ENCODE data around the gene FBXL7. TPM values are rescaled to one million over a fixed set of nuclear protein-coding genes. Genes with fewer than 3 reads are reported as not detected.

The FBXL7 gene
- total and polyA plus RNA-seq, 2 of the 8 experiments (the other 6 are each of a cell fraction or from before 2014, with no cell fraction given) = 17.7 to 17.8 TPM

- Histone ChIP-seq H3K4ac (replicated peaks; ENCODE audit: insufficient read length, low read depth, low read length) (no peak overlapping the region), H3K9ac (replicated peaks in 1 of 4; ENCODE audit: extremely low read depth in 1 of 4, low read depth in 3 of 4, low read length in 3 of 4) (no peak overlapping the region), H3K18ac (ENCODE audit: extremely low read depth, low read length) (no peak overlapping the region), H3K4me1 (replicated peaks in 1 of 4; ENCODE audit: control insufficient read depth in 3 of 4, insufficient read depth in 4 of 4, low read length in 3 of 4) (peaks cover 0 to 9% (median 7%) of the 10 kb centered on the region in 4 experiments; a peak in 2 of 7 replicates), H4K20me1 (replicated peaks in 1 of 2; ENCODE audit: control insufficient read depth in 1 of 2, insufficient read depth in 2 of 2, low read length in 2 of 2) (no peaks in the 10 kb centered on the region), H3K36me3 (ENCODE audit: control insufficient read depth in 2 of 4, insufficient read depth in 4 of 4, low read length in 3 of 4) (no peaks in the 10 kb centered on the region), H3K14ac (ENCODE audit: insufficient read length) (no peak overlapping the region), H4K5ac (ENCODE audit: insufficient read length, low read depth, low read length) (no peak overlapping the region), H2BK15ac (ENCODE audit: low read length) (no peak overlapping the region), H3K23me2 (ENCODE audit: low read depth, low read length) (no peaks in the 10 kb centered on the region), H2BK5ac (ENCODE audit: low read depth, low read length) (no peak overlapping the region), H2AK5ac (ENCODE audit: low read depth, low read length) (no peak overlapping the region), H3K79me2 (ENCODE audit: control insufficient read depth in 1 of 2, insufficient read depth in 2 of 2, low read length in 2 of 2) (0 out of 4 replicates have a peak, but pooled peaks cover 0 to 5% of the 10 kb centered on the region in 2 experiments), H2AFZ (ENCODE audit: low read length) (no peak overlapping the region), H4K8ac (ENCODE audit: extremely low read depth, insufficient read depth, low read length) (no peak overlapping the region), H2BK12ac (ENCODE audit: low read depth, low read length) (no peak overlapping the region), H3K27me3 (replicated peaks in 1 of 4; ENCODE audit: control insufficient read depth in 3 of 4, extremely low read depth in 1 of 4, insufficient read depth in 3 of 4, low read length in 3 of 4) (no peaks in the 10 kb centered on the region), H2BK20ac (ENCODE audit: low read length) (peak overlapping the region; percentile 76), H3K4me3 (ENCODE audit: extremely low read depth in 1 of 4, insufficient read depth in 2 of 4, low read depth in 3 of 4, low read length in 4 of 4) (no peak overlapping the region), H3K9me3 (ENCODE audit: insufficient read depth in 2 of 2, low read depth in 1 of 2, low read length in 1 of 2) (no peaks in the 10 kb centered on the region), H3K56ac (replicated peaks; ENCODE audit: insufficient read length, low read depth, low read length) (no peak overlapping the region), H3K79me1 (ENCODE audit: low read depth, low read length) (no peaks in the 10 kb centered on the region; the same call in 1 of the 2 replicates), H2BK120ac (replicated peaks; ENCODE audit: low read depth, low read length) (no peak overlapping the region), H3K23ac (ENCODE audit: insufficient read length) (no peak overlapping the region), H3K4me2 (ENCODE audit: insufficient read depth in 1 of 2, low read depth in 2 of 2, low read length in 2 of 2) (no peak overlapping the region), H4K91ac (replicated peaks; ENCODE audit: insufficient read length, low read length) (no peak overlapping the region), H3K27ac (ENCODE audit: low read depth, low read length) (no peak overlapping the region)
- FAIRE-seq = no peak
- ChIA-PET CTCF (ENCODE audit: partially characterized antibody) (interaction anchor here (0.6 to 1.2 kb wide), 2 partner anchors 32 to 97 kb away, joined by 3 to 4 read pairs; no protein-coding TSS in a partner anchor), POLR2A (ENCODE audit: partially characterized antibody) (no interaction called here)
- 83% methylated on average over 8 of the region's 8 CpGs; no CpG with 5 or more reads in 1 of the 2 experiments for WGBS, 2 experiments (ENCODE audit: extremely low coverage in 1 of 2, insufficient coverage in 1 of 2, insufficient read length in 1 of 2, insufficient replicate concordance in 2 of 2, low coverage in 1 of 2, low lambda C conversion rate in 2 of 2, missing lambda C conversion rate in 1 of 2)
- no peak for DNase-seq (ENCODE audit: low read depth in 1 of 2, low spot score in 2 of 2)
- TF ChIP-seq RNF2 (IDR thresholded peaks at IDR 0.05; ENCODE audit: borderline replicate concordance, low read depth, low read length, missing control alignments, poor library complexity, severe bottlenecking) (no peak), HDAC6 (IDR thresholded peaks at IDR 0.05; ENCODE audit: low read depth, low read length) (no peak), CTCF (IDR thresholded peaks at IDR 0.05; ENCODE audit: control extremely low read depth in 1 of 3, insufficient read depth in 1 of 3, low read depth in 1 of 3, low read length in 3 of 3) (no peak), KDM1A (IDR thresholded peaks at IDR 0.05; ENCODE audit: borderline replicate concordance, low read length) (no peak), SAP30 (IDR thresholded peaks at IDR 0.05; ENCODE audit: insufficient read depth, insufficient replicate concordance, low read length) (no peak), EGR1 (IDR thresholded peaks at IDR 0.05; ENCODE audit: borderline replicate concordance, low read depth, low read length) (no peak), GTF2F1 (IDR thresholded peaks at IDR 0.05; ENCODE audit: borderline replicate concordance, low read depth, low read length) (no peak), FOSL1 (IDR thresholded peaks at IDR 0.05; ENCODE audit: insufficient read depth, low read depth, low read length) (no peak), CHD2 (IDR thresholded peaks at IDR 0.05; ENCODE audit: low read length) (no peak)
Measured at GRCh38 chr5:15718421-15719179, 218.6 kb downstream of the FBXL7 start.

Data from H1 (cell line).